ENCODE data around the gene RABL2B.

- TF ChIP-seq POLR2A (IDR thresholded peaks at IDR 0.05), result no peak
- TF ChIP-seq, protein P1, sequence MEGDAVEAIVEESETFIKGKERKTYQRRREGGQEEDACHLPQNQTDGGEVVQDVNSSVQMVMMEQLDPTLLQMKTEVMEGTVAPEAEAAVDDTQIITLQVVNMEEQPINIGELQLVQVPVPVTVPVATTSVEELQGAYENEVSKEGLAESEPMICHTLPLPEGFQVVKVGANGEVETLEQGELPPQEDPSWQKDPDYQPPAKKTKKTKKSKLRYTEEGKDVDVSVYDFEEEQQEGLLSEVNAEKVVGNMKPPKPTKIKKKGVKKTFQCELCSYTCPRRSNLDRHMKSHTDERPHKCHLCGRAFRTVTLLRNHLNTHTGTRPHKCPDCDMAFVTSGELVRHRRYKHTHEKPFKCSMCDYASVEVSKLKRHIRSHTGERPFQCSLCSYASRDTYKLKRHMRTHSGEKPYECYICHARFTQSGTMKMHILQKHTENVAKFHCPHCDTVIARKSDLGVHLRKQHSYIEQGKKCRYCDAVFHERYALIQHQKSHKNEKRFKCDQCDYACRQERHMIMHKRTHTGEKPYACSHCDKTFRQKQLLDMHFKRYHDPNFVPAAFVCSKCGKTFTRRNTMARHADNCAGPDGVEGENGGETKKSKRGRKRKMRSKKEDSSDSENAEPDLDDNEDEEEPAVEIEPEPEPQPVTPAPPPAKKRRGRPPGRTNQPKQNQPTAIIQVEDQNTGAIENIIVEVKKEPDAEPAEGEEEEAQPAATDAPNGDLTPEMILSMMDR (IDR thresholded peaks at IDR 0.05), result no peak
Observed at GRCh38 chr22:50720301-50721256, 62.9 kb downstream of the RABL2B start.

Measured in body of pancreas (tissue), 4 donors.